Lung (tissue), 12 donors: ENCODE measurements around the gene OR9Q1. TPM values are rescaled to one million over a fixed set of nuclear protein-coding genes. Genes with fewer than 3 reads are reported as not detected.

ENCODE experiments used
- ATAC-seq: fragments of 200-7000 bp; cut with Tn5 transposase; one replicate; pipeline ENCODE4 v1.9.1; 2020; ENCODE audit warnings: moderate number of reproducible peaks; ENCODE audit not compliant: insufficient read depth, low FRiP score
- DNase-seq, 3 donors: peaks; one replicate each; pipeline ENCODE4 v3.0.0-alpha.2; 2013 to 2017
- H3K27ac ChIP-seq, 2 donors: one replicate each; pipeline ENCODE4 v1.5.1; 2013; ENCODE audit warnings: mild to moderate bottlenecking in 2 of 2, moderate library complexity in 2 of 2, control low read depth in 1 of 2, inconsistent platforms in 1 of 2, low read depth in 1 of 2, low read length in 1 of 2
- H3K27me3 ChIP-seq, 3 donors: one replicate each; pipeline ENCODE4 v1.5.1; 2013; ENCODE audit warnings: low read length in 2 of 3; ENCODE audit not compliant: control insufficient read depth in 3 of 3, insufficient read depth in 3 of 3
- H3K36me3 ChIP-seq, 4 donors: one replicate each; pipeline ENCODE4 v1.5.1; 2013; ENCODE audit warnings: low read length in 4 of 4, mild to moderate bottlenecking in 1 of 4, moderate library complexity in 1 of 4; ENCODE audit not compliant: control insufficient read depth in 4 of 4, insufficient read depth in 4 of 4
- H3K4me1 ChIP-seq, 5 donors: one replicate each; pipeline ENCODE4 v1.5.1; 2013; ENCODE audit warnings: low read length in 5 of 5, mild to moderate bottlenecking in 2 of 5, moderate library complexity in 1 of 5; ENCODE audit not compliant: control insufficient read depth in 5 of 5, insufficient read depth in 5 of 5
- H3K4me3 ChIP-seq: one replicate; pipeline ENCODE4 v1.5.1; 2013; ENCODE audit warnings: mild to moderate bottlenecking, control low read depth, moderate library complexity
- H3K9ac ChIP-seq, 2 donors: one replicate each; pipeline ENCODE4 v1.5.1; 2013; ENCODE audit warnings: low read length in 2 of 2, control low read depth in 1 of 2; ENCODE audit not compliant: insufficient read depth in 1 of 2
- H3K9me3 ChIP-seq, 4 donors: one replicate each; pipeline ENCODE4 v1.5.1; 2013; ENCODE audit warnings: low read length in 3 of 4, mild to moderate bottlenecking in 1 of 4, moderate library complexity in 1 of 4; ENCODE audit not compliant: control insufficient read depth in 4 of 4, insufficient read depth in 3 of 4
- WGBS, 2 donors: extraction: QIAGEN DNeasy Blood & Tissue Kit; methylation state at CpG; one replicate each; pipeline ENCODE4 v1.1.7; 2013; 5-methylcytosine and 5-hydroxymethylcytosine counted together
- polyA plus RNA-seq, 2 donors: library from polyadenylated mRNA; stranded (reverse); fragments of 200-250 nt; gene quantifications; one replicate each; pipeline ENCODE4 v1.2.1, GENCODE V29; 2013
- total RNA-seq, 2 donors: library from RNA; depleted of rRNA in 1 of 2; stranded (reverse); fragments of >200 nt in 1 of 2; gene quantifications; one replicate each; pipeline ENCODE4 v1.2.1, GENCODE V29; 2014 to 2021
- TF ChIP-seq, protein P1 (sequence below): IDR thresholded peaks from 2 replicates; pipeline ENCODE4 v1.5.1; 2012; ENCODE audit warnings: mild to moderate bottlenecking; ENCODE audit errors: control extremely low read depth, extremely low read depth
- donor health status: control.
- donor health status: control.
- donor health status: Bipolar disorder and iron deficiency.
- donor health status: healthy.
- donor health status: DM: yes; HTN: yes; CAD: no.

The OR9Q1 gene
- total and polyA plus RNA-seq, 4 donors: 0.14 TPM; not detected in 3

DNA sequence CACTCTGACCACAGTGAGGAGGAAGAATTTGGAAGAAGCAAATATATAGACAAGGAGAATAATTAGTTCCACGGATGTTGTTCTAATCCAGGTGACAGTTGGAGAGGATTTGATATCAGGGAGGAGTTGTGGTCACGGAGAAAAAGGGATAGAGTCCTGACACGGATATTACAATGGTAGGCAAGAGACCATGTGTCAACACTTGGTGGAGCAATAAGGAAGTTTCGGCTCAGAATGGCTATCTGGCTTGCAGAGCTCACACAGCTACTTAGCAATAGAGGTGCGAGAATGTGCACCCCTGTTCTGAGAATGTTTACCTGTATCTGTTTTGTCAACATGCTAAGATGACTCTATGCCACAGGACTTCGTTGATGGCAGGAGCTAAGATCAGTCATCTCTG lies 154.8 kb downstream of the OR9Q1 start:
- Histone ChIP-seq H3K9ac (no peak overlapping the region), H3K9me3 (no peaks in the 10 kb centered on the region), H3K36me3 (no peaks in the 10 kb centered on the region), H3K4me1 (no peaks in the 10 kb centered on the region), H3K27ac (no peak overlapping the region), H3K4me3 (no peak overlapping the region), H3K27me3 (no peaks in the 10 kb centered on the region)
- TF ChIP-seq, protein P1, sequence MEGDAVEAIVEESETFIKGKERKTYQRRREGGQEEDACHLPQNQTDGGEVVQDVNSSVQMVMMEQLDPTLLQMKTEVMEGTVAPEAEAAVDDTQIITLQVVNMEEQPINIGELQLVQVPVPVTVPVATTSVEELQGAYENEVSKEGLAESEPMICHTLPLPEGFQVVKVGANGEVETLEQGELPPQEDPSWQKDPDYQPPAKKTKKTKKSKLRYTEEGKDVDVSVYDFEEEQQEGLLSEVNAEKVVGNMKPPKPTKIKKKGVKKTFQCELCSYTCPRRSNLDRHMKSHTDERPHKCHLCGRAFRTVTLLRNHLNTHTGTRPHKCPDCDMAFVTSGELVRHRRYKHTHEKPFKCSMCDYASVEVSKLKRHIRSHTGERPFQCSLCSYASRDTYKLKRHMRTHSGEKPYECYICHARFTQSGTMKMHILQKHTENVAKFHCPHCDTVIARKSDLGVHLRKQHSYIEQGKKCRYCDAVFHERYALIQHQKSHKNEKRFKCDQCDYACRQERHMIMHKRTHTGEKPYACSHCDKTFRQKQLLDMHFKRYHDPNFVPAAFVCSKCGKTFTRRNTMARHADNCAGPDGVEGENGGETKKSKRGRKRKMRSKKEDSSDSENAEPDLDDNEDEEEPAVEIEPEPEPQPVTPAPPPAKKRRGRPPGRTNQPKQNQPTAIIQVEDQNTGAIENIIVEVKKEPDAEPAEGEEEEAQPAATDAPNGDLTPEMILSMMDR: no peak
- DNase-seq: no peak
- WGBS, 2 donors: 82 to 93% methylated on average over 6 of the region's 6 CpGs
- ATAC-seq: no peak

DNA sequence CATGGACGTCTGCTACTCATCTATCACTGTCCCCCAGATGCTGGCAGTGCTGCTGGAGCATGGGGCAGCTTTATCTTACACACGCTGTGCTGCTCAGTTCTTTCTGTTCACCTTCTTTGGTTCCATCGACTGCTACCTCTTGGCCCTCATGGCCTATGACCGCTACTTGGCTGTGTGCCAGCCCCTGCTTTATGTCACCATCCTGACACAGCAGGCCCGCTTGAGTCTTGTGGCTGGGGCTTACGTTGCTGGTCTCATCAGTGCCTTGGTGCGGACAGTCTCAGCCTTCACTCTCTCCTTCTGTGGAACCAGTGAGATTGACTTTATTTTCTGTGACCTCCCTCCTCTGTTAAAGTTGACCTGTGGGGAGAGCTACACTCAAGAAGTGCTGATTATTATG lies 156.0 kb downstream of the OR9Q1 start:
- H3K27me3 ChIP-seq: no peaks in the 10 kb centered on the region
- no peak for ATAC-seq
- H3K4me3 ChIP-seq: no peak overlapping the region
- H3K36me3 ChIP-seq: no peaks in the 10 kb centered on the region
- TF ChIP-seq, protein P1: no peak
- no peak overlapping the region for H3K27ac ChIP-seq
- H3K9me3 ChIP-seq: no peaks in the 10 kb centered on the region
- no peaks in the 10 kb centered on the region for H3K4me1 ChIP-seq
- WGBS, 2 donors: 83 to 91% methylated on average over 7 of the region's 7 CpGs
- no peak overlapping the region for H3K9ac ChIP-seq
- DNase-seq: no peak

DNA sequence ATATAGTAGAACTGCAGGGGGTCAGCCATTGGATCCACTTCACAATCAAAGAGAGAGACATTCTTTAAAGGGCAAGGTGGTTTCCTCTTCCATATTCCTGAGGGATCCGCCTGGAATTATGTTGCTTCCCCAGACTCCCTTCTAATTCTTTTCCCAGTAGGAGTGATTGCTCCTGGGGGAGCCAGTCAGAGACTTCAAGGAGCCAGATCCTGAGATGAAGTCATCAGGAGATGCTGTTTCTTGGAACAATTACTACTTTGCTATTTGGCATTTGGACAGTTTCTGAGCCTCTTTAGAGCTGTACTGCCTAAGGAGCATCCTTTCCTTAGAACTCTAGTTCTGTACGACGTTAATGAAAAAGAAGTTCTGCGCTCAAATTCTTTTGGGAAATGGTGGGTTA lies 163.3 kb downstream of the OR9Q1 start:
- Histone ChIP-seq H3K4me1 (peaks cover 0 to 3% (median 0%) of the 10 kb centered on the region in 5 donors), H3K27ac (no peak overlapping the region), H3K9me3 (no peaks in the 10 kb centered on the region), H3K27me3 (no peaks in the 10 kb centered on the region), H3K9ac (no peak overlapping the region), H3K36me3 (no peaks in the 10 kb centered on the region), H3K4me3 (no peak overlapping the region)
- DNase-seq (no peak), ATAC-seq (no peak)
- TF ChIP-seq, protein P1: no peak
- WGBS, 2 donors: 94 to 95% methylated on average over 4 of the region's 4 CpGs

GRCh38 chr11:58188770-58189169 lies 165.1 kb downstream of the OR9Q1 start, which contains the start of gene OR9Q2:
OR9Q2 (plus strand) TSS chr11:58189070; CDS start chr11:58190491, 1,421 bp downstream.
- Histone ChIP-seq H3K9ac (no peak within 1 kb of the TSS), H3K36me3 (no peaks in the 10 kb centered on the region), H3K9me3 (no peaks in the 10 kb centered on the region), H3K27me3 (no peaks in the 10 kb centered on the region), H3K4me1 (peaks cover 0 to 3% (median 0%) of the 10 kb centered on the region in 5 donors), H3K4me3 (no peak within 1 kb of the TSS), H3K27ac (no peak within 1 kb of the TSS)
- DNase-seq (no peak), ATAC-seq (no peak)
- TF ChIP-seq, protein P1: no peak
- WGBS, 2 donors: 86 to 92% methylated on average over 2 of the region's 2 CpGs
